SK-N-SH (cell line): ENCODE measurements around the gene NUP160. TPM values are rescaled to one million over a fixed set of nuclear protein-coding genes. Genes with fewer than 3 reads are reported as not detected.

Experiments used
- CTCF ChIA-PET: fragments of 300-600, 350-600 bp; formaldehyde crosslinking; extraction: SDS; loops from one replicate; lab custom pipeline; 2021; lab: Yijun Ruan, JAX
- POLR2A ChIA-PET: fragments of 350-600 bp; sonication (Branson Sonifier 250); formaldehyde crosslinking; extraction: SDS; loops from one replicate; lab custom pipeline; 2020; ENCODE audit warnings: antibody characterized with exemption, inconsistent platforms; lab: Yijun Ruan, JAX
- DNase-seq: peaks from one replicate; pipeline ENCODE4 v3.0.0; 2012
- H2AFZ ChIP-seq: fragments of 200-600 bp; sonication (generic); 2 replicates; pipeline ENCODE4 v1.8.1; 2016; ENCODE audit warnings: antibody characterized with exemption, mild to moderate bottlenecking, low read depth
- H3F3A ChIP-seq: fragments of 200-600 bp; sonication (generic); replicated peaks from 2 replicates; pipeline ENCODE3; 2016; ENCODE audit warnings: antibody characterized with exemption, mild to moderate bottlenecking; ENCODE audit not compliant: insufficient read depth
- H3K27ac ChIP-seq, 2 experiments: fragments of 200-500 bp in 1 of 2; fragments of 200-600 bp in 1 of 2; sonication (Bioruptor generic) in 1 of 2; sonication (generic), shearing (Covaris generic) in 1 of 2; 2 replicates each; pipeline versions ENCODE4 v1.5.1 to v1.6.1; 2014 to 2016; ENCODE audit warnings: low read depth in 2 of 2, inconsistent platforms in 1 of 2, low read length in 1 of 2, mild to moderate bottlenecking in 1 of 2, mixed read lengths in 1 of 2
- H3K27me3 ChIP-seq: fragments of 200-600 bp; sonication (generic), shearing (Covaris generic); 2 replicates; pipeline ENCODE4 v1.6.1; 2016; ENCODE audit warnings: mixed run types; ENCODE audit not compliant: insufficient read depth
- H3K36me3 ChIP-seq, 2 experiments: fragments of 200-500 bp in 1 of 2; fragments of 200-600 bp in 1 of 2; sonication (Bioruptor generic) in 1 of 2; sonication (generic) in 1 of 2; replicated peaks in 1 of 2; 2 replicates each; pipeline versions ENCODE3 to v1.5.1; 2014 to 2016; ENCODE audit warnings: low read length in 1 of 2, mild to moderate bottlenecking in 1 of 2; ENCODE audit not compliant: insufficient read depth in 2 of 2, control insufficient read depth in 1 of 2
- H3K4me1 ChIP-seq, 2 experiments: fragments of 200-500 bp in 1 of 2; fragments of 200-600 bp in 1 of 2; sonication (Bioruptor generic) in 1 of 2; sonication (generic), shearing (Covaris generic) in 1 of 2; 2 replicates each; pipeline versions ENCODE4 v1.5.1 to v1.6.1; 2014 to 2016; ENCODE audit warnings: low read depth in 1 of 2, low read length in 1 of 2, mixed run types in 1 of 2; ENCODE audit not compliant: insufficient read depth in 2 of 2, control insufficient read depth in 1 of 2
- H3K4me2 ChIP-seq: fragments of 200-600 bp; sonication (generic), shearing (Covaris generic); 2 replicates; pipeline ENCODE4 v1.6.1; 2017; ENCODE audit warnings: mixed run types
- H3K4me3 ChIP-seq, 2 experiments: fragments of 200-500 bp in 1 of 2; fragments of 200-600 bp in 1 of 2; sonication (Bioruptor generic) in 1 of 2; sonication (generic), shearing (Covaris generic) in 1 of 2; 2 replicates each; pipeline versions ENCODE4 v1.5.1 to v1.8.1; 2014 to 2016; ENCODE audit warnings: low read depth in 2 of 2, inconsistent platforms in 1 of 2, low read length in 1 of 2, mild to moderate bottlenecking in 1 of 2, mixed read lengths in 1 of 2, moderate library complexity in 1 of 2
- H3K79me2 ChIP-seq: fragments of 200-600 bp; sonication (generic); 2 replicates; pipeline ENCODE4 v1.8.1; 2017; ENCODE audit warnings: mild to moderate bottlenecking; ENCODE audit not compliant: insufficient read depth
- H3K9ac ChIP-seq: fragments of 200-600 bp; sonication (generic); 2 replicates; pipeline ENCODE4 v1.6.1; 2017; ENCODE audit warnings: mixed run types
- H3K9me2 ChIP-seq: fragments of 200-600 bp; sonication (generic); 2 replicates; pipeline ENCODE4 v1.6.1; 2017; ENCODE audit warnings: mixed run types
- H3K9me3 ChIP-seq: fragments of 200-600 bp; sonication (generic); 2 replicates; pipeline ENCODE4 v1.6.1; 2017; ENCODE audit warnings: mixed run types, mild to moderate bottlenecking, moderate library complexity
- H4K20me1 ChIP-seq: fragments of 200-600 bp; sonication (generic); 2 replicates; pipeline ENCODE4 v1.6.1; 2017; ENCODE audit warnings: mild to moderate bottlenecking, mixed run types; ENCODE audit not compliant: insufficient read depth
- ELF1 ChIP-seq: IDR thresholded peaks from 2 replicates; pipeline ENCODE4 v1.4.0; 2012
- EZH2phosphoT487 ChIP-seq: fragments of 200-600 bp; sonication (generic); IDR thresholded peaks from 2 replicates; pipeline ENCODE4 v1.6.1; 2017; ENCODE audit warnings: low read depth, mixed run types, mild to moderate bottlenecking, antibody characterized with exemption, moderate library complexity, borderline replicate concordance
- FOXJ3 ChIP-seq: sonication (generic); formaldehyde crosslinking; IDR thresholded peaks from 2 replicates; pipeline ENCODE4 v1.5.1; 2020; ENCODE audit warnings: mild to moderate bottlenecking, missing genetic modification reagents
- FOXM1 ChIP-seq: IDR thresholded peaks from 2 replicates; pipeline ENCODE4 v1.4.0; 2012; ENCODE audit warnings: low read depth, mild to moderate bottlenecking
- GABPA ChIP-seq: IDR thresholded peaks from 2 replicates; pipeline ENCODE4 v1.4.0; 2012; ENCODE audit warnings: low read depth, mild to moderate bottlenecking
- MAX ChIP-seq: IDR thresholded peaks from 2 replicates; pipeline ENCODE4 v1.4.0; 2012; ENCODE audit warnings: low read depth
- MXI1 ChIP-seq: IDR thresholded peaks from 2 replicates; pipeline ENCODE4 v1.6.1; 2012; ENCODE audit warnings: mild to moderate bottlenecking, low read depth, low read length, improper control_type of control experiment
- NFIC ChIP-seq: IDR thresholded peaks from 2 replicates; pipeline ENCODE4 v1.4.0; 2012; ENCODE audit warnings: borderline replicate concordance
- NRF1 ChIP-seq: IDR thresholded peaks from 2 replicates; pipeline ENCODE4 v1.6.1; 2012; ENCODE audit warnings: low read depth, mild to moderate bottlenecking, low read length
- PBX3 ChIP-seq: IDR thresholded peaks from 2 replicates; pipeline ENCODE4; 2012
- POLR2AphosphoS5 ChIP-seq: IDR thresholded peaks from 2 replicates; pipeline ENCODE4 v1.6.1; 2012; ENCODE audit warnings: low read depth, low read length
- REST ChIP-seq: IDR thresholded peaks from 2 replicates; pipeline ENCODE4 v1.6.1; 2012; ENCODE audit warnings: mild to moderate bottlenecking, low read depth, low read length, moderate library complexity
- RFX5 ChIP-seq: IDR thresholded peaks from 2 replicates; pipeline ENCODE4 v1.6.1; 2012; ENCODE audit warnings: mild to moderate bottlenecking, improper control_type of control experiment, low read length
- RXRA ChIP-seq: IDR thresholded peaks from 2 replicates; pipeline ENCODE4 v1.4.0; 2012; ENCODE audit warnings: low read depth, mild to moderate bottlenecking, borderline replicate concordance
- TEAD4 ChIP-seq: IDR thresholded peaks from 2 replicates; pipeline ENCODE4 v1.4.0; 2012; ENCODE audit warnings: mild to moderate bottlenecking, borderline replicate concordance; ENCODE audit not compliant: insufficient read depth
- USF2 ChIP-seq: fragments of 150-350 bp; IDR thresholded peaks from 2 replicates; pipeline ENCODE4 v1.6.1; 2017; ENCODE audit warnings: antibody characterized with exemption, low read length, low read depth, borderline replicate concordance
- YY1 ChIP-seq: IDR thresholded peaks from 2 replicates; pipeline ENCODE4 v1.4.0; 2012; ENCODE audit warnings: low read depth, mild to moderate bottlenecking
- ZBTB33 ChIP-seq: IDR thresholded peaks from 2 replicates; pipeline ENCODE4 v1.4.0; 2012; ENCODE audit warnings: low read depth, borderline replicate concordance
- WGBS: methylation state at CpG from one replicate; pipeline ENCODE4 v1.1.6; 2017; ENCODE audit warnings: low lambda C conversion rate; 5-methylcytosine and 5-hydroxymethylcytosine counted together
- polyA plus RNA-seq, 3 experiments: library from polyadenylated mRNA; depleted of rRNA; stranded (reverse); fragments of >200 nt; gene quantifications; 2 replicates each; pipeline ENCODE4 v1.2.3, GENCODE V29; 2012

NUP160 gene
- polyA plus RNA-seq, 1 of the 3 experiments (the other 2 are of a cell fraction), result 19.3 TPM

- H3K27me3 ChIP-seq, result no peaks in the 10 kb centered on the region
- no peaks in the 10 kb centered on the region for H3K9me2 ChIP-seq
- DNase-seq, result no peak
- H3K4me3 ChIP-seq, result no peak overlapping the region
- ChIA-PET POLR2A (interaction anchor here (0.6 kb wide), 1 partner anchor 463 kb away, joined by 3 read pairs; no protein-coding TSS in a partner anchor), CTCF (interaction anchor here (1.5 kb wide), 1 partner anchor 84 kb away, joined by 4 read pairs; no protein-coding TSS in a partner anchor)
- TF ChIP-seq RFX5, result no peak
- no peak for TF ChIP-seq TEAD4
- TF ChIP-seq ELF1, result no peak
- no peak for TF ChIP-seq PBX3
- no peak for TF ChIP-seq MAX
- TF ChIP-seq NFIC, result no peak
- TF ChIP-seq EZH2phosphoT487, result no peak
- TF ChIP-seq USF2, result no peak
- no peak for TF ChIP-seq RXRA
- no peak for TF ChIP-seq POLR2AphosphoS5
- no peak for TF ChIP-seq NRF1
- no peak for TF ChIP-seq MXI1
- TF ChIP-seq FOXJ3 (CRISPR knock-in tag), result no peak
- TF ChIP-seq GABPA, result no peak
- TF ChIP-seq REST, result no peak
- no peak for TF ChIP-seq ZBTB33
- no peak for TF ChIP-seq FOXM1
- no peak for TF ChIP-seq YY1
- H3K36me3 ChIP-seq, result peaks cover 3 to 14% of the 10 kb centered on the region in 2 experiments
- H3K79me2 ChIP-seq, result peaks cover 28% of the 10 kb centered on the region
- no peaks in the 10 kb centered on the region for H4K20me1 ChIP-seq
- no peak overlapping the region for H3K27ac ChIP-seq
- H3K4me2 ChIP-seq, result no peak overlapping the region
- H2AFZ ChIP-seq, result peak overlapping the region; percentile 31; the same call in 1 of the 2 replicates
- no peaks in the 10 kb centered on the region for H3K9me3 ChIP-seq
- WGBS, result 83% methylated on average over 1 of the region's 1 CpG
- H3K4me1 ChIP-seq, result peaks cover 7 to 12% of the 10 kb centered on the region in 2 experiments; a peak in 3 of 4 replicates
- peaks cover 6% of the 10 kb centered on the region for H3F3A ChIP-seq
- H3K9ac ChIP-seq, result no peak overlapping the region
Observed at GRCh38 chr11:47850337-47850736, 2.2 kb upstream of the NUP160 start.
